Epithelial cell of esophagus (primary cell): Measurements from ENCODE around the gene OR1I1.
A peak's percentile ranks its signal among the peaks of the same experiment; 100 is the strongest.

Experiments used
- DNase-seq: peaks from one replicate; pipeline ENCODE4 v3.0.0; 2010; ENCODE audit warnings: low read depth
- H3K4me3 ChIP-seq: 2 replicates; pipeline ENCODE4 v1.5.1; 2011; ENCODE audit warnings: mild to moderate bottlenecking, low read length, control low read depth
- CTCF ChIP-seq: IDR thresholded peaks from 2 replicates; pipeline ENCODE4 v1.5.1; 2011; ENCODE audit warnings: low read depth, mild to moderate bottlenecking, low read length, control low read depth, inconsistent platforms; ENCODE audit not compliant: insufficient read depth; ENCODE audit errors: missing control alignments

The OR1I1 gene

GRCh38 chr19:15112385-15112784, 30.4 kb downstream of the OR1I1 start:
- no peak overlapping the region for H3K4me3 ChIP-seq
- DNase-seq, result peak; percentile 61
- peak; percentile 4 for TF ChIP-seq CTCF

- H3K4me3 ChIP-seq, result no peak overlapping the region
- no peak for TF ChIP-seq CTCF
- DNase-seq, result no peak
Measured at GRCh38 chr19:15113245-15114152, 31.5 kb downstream of the OR1I1 start.

- no peak overlapping the region for H3K4me3 ChIP-seq
- no peak for TF ChIP-seq CTCF
- DNase-seq, result no peak
Measured at GRCh38 chr19:15114153-15114540, 32.1 kb downstream of the OR1I1 start.

GRCh38 chr19:15115080-15115479, 33.1 kb downstream of the OR1I1 start:
- TF ChIP-seq CTCF, result no peak
- DNase-seq, result no peak
- no peak overlapping the region for H3K4me3 ChIP-seq

GRCh38 chr19:15115762-15116615, 34.0 kb downstream of the OR1I1 start:
- no peak for TF ChIP-seq CTCF

GRCh38 chr19:15116856-15117255, 34.8 kb downstream of the OR1I1 start:
- no peak for TF ChIP-seq CTCF
- no peak for DNase-seq
- no peak overlapping the region for H3K4me3 ChIP-seq

More at GRCh38 chr19:15115762-15116615, 34.0 kb downstream of the OR1I1 start:
- no peak overlapping the region for H3K4me3 ChIP-seq
- DNase-seq, result no peak

- H3K4me3 ChIP-seq, result no peak overlapping the region
- TF ChIP-seq CTCF, result no peak
- peak; percentile 60 for DNase-seq
Measured at GRCh38 chr19:15118248-15118647, 36.2 kb downstream of the OR1I1 start.
